GM21723 (cell line): ENCODE data around the gene MDFI.

Experiments
- ATAC-seq: cut with Tn5 transposase; IDR thresholded peaks from one replicate; pipeline ENCODE4 v1.9.1; 2021; ENCODE audit warnings: mild to moderate bottlenecking, moderate library complexity; ENCODE audit not compliant: unreplicated experiment

The MDFI gene

GRCh38 chr6:41700463-41701347 is 62.4 kb downstream of the MDFI start:
- no peak for ATAC-seq

DNA sequence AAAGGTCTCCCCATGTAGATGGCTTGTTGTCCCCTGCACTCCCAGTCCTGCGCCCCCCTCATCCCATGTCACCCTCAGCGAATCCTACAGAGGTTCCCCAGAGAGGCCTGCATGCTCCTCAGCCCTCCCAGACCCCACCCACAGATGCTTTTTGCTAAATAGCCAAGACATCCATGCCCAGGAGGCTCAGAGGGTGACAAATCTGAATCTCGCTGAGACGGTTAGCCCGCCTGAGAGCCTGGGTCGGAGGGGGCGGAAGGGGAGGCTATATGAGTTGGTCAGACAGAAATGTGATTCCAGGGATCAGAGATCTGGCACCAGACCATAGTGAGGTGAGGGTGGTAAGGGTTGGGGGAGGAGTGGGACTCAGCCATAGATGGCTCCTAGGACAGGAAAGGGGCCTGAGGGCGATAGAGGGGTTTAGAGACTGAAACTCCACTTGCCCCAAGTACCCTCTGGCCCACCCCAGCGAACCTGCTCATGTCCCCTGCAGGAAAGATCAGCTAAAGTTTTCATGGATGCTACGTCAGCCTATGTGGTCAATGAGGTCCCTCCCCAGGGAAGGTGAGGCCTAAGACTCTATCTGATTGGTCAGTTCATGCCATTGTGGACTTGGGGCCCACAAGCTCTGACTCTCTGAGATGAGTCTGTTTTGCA is 63.9 kb downstream of the MDFI start:
- no peak for ATAC-seq

GRCh38 chr6:41702771-41703494 is 64.7 kb downstream of the MDFI start:
- no peak for ATAC-seq
